Measurements from ENCODE around the gene SIRT6.

GRCh38 chr19:4183967-4184717, 1.8 kb upstream of the SIRT6 start:
- no peak for TF ChIP-seq CTCF (conservative IDR thresholded peaks at IDR 0.05; ENCODE audit: low read depth, low read length)
- no peak for TF ChIP-seq EZH2phosphoT487 (IDR thresholded peaks at IDR 0.05; ENCODE audit: borderline replicate concordance, low read length)
- no peak for TF ChIP-seq EZH2 (IDR thresholded peaks at IDR 0.05; ENCODE audit: low read length, unreplicated experiment)

All from PC-3 (cell line).